Heart left ventricle (tissue), 16 donors: Measurements from ENCODE around the gene MED12L. TPM values are rescaled to one million over a fixed set of nuclear protein-coding genes. Genes with fewer than 3 reads are reported as not detected.

Source experiments
- ATAC-seq, 4 donors: fragments of 200-7000 bp; cut with Tn5 transposase; one replicate each; pipeline ENCODE4 v1.9.1; 2020 to 2022; ENCODE audit warnings: moderate library complexity in 4 of 4, mild to moderate bottlenecking in 3 of 4, moderate number of reproducible peaks in 1 of 4
- DNase-seq, 5 donors: peaks; one replicate each; pipeline ENCODE4 v3.0.0-alpha.2; 2020
- H3K27ac ChIP-seq, 12 donors: fragments of 200-600 bp; sonication (generic) in 4 of 12; one replicate each; pipeline versions ENCODE4 v1.5.0 to v1.8.0; 2016 to 2022; ENCODE audit warnings: mild to moderate bottlenecking in 2 of 12
- H3K27me3 ChIP-seq, 9 donors: fragments of 200-600 bp; sonication (generic) in 2 of 9; one replicate each; pipeline versions ENCODE4 v1.5.1 to v1.8.0; 2016 to 2022; ENCODE audit warnings: mild to moderate bottlenecking in 3 of 9
- H3K36me3 ChIP-seq, 9 donors: fragments of 200-600 bp; sonication (generic) in 2 of 9; one replicate each; pipeline versions ENCODE4 v1.5.0 to v1.8.0; 2018 to 2022; ENCODE audit warnings: mild to moderate bottlenecking in 2 of 9
- H3K4me1 ChIP-seq, 12 donors: fragments of 200-600 bp; sonication (generic) in 4 of 12; one replicate each; pipeline versions ENCODE4 v1.5.0 to v1.8.0; 2016 to 2022; ENCODE audit warnings: mild to moderate bottlenecking in 3 of 12
- H3K4me3 ChIP-seq, 12 donors: fragments of 200-600 bp; sonication (generic) in 4 of 12; one replicate each; pipeline versions ENCODE4 v1.5.0 to v1.8.0; 2017 to 2022; ENCODE audit warnings: mild to moderate bottlenecking in 9 of 12, moderate library complexity in 4 of 12
- H3K9me3 ChIP-seq, 12 donors: fragments of 200-600 bp; sonication (generic) in 4 of 12; one replicate each; pipeline versions ENCODE4 v1.5.0 to v1.8.0; 2016 to 2022; ENCODE audit warnings: mild to moderate bottlenecking in 1 of 12
- POLR2A ChIP-seq, 2 donors: fragments of 450-650 bp; IDR thresholded peaks; one replicate each; pipeline ENCODE4 v1.6.1; 2017; ENCODE audit warnings: antibody characterized with exemption in 2 of 2, mild to moderate bottlenecking in 2 of 2, moderate library complexity in 2 of 2
- WGBS, 4 donors: extraction: QIAGEN DNeasy Blood & Tissue Kit in 2 of 4; methylation state at CpG; one replicate each; pipeline versions ENCODE4 v1.1.5 to v1.1.7; 2013 to 2018; 5-methylcytosine and 5-hydroxymethylcytosine counted together
- intact Hi-C, 10 donors: fragments of 100-400 bp; cut with DNase I; formaldehyde crosslinking; loops; one replicate each; pipeline versions ENCODE4 v1.11.1 to v1.14.2; 2022
- polyA plus RNA-seq, 2 donors: library from polyadenylated mRNA; stranded (reverse); fragments of 200-250 nt; gene quantifications; one replicate each; pipeline ENCODE4 v1.2.3, GENCODE V29; 2013
- total RNA-seq, 9 donors: library from RNA; depleted of rRNA in 2 of 9; stranded (reverse); fragments of >200 nt in 2 of 9; fragmentation: NEBNext Ultra II Directional in 3 of 9; extraction: Animal tissue kit (Norgen Biotek cat#: 25700) in 3 of 9; gene quantifications; one replicate each; pipeline versions ENCODE4 v1.1.0 to v1.2.4, GENCODE V29; 2016 to 2023
- TF ChIP-seq, protein P1 (sequence below), 12 donors: fragments of 200-600 bp; sonication (generic) in 4 of 12; IDR thresholded peaks; one replicate each; pipeline versions ENCODE4 v1.5.0 to v1.8.0; 2018 to 2022; ENCODE audit warnings: antibody characterized with exemption in 12 of 12, mild to moderate bottlenecking in 5 of 12
- donor health status: ischemic (EF 13 %, LVEDD 7.1; RV severe dilation, severe dysfunction).
- donor health status: healthy with polysubstance abuse.
- donor health status: DM: no; HTN: yes; CAD: no.
- donor health status: DM: no; HTN: no; CAD: no.
- donor health status: ischemic (EF 25% LVEDD 6.9; RV normal size, moderate dysfunction).
- donor health status: ischemic (EF 25% LVEDD 5.7; RV mildly dilated, moderate dysfunction).
- donor health status: healthy.
- donor health status: DM: yes; HTN: yes; CAD: no.
- donor health status: ischemic (EF 35%, LVEDD 5.7; RV mildly dilated, moderate dysfunction).
- donor health status: nonischemic (EF 11% LVEDD 7.7; RV severe dilation, severe dysfunction).
- donor health status: DM: yes; HTN: yes; CAD: no.
- donor health status: PGD.
- donor health status: ischemic (EF 29% LVEDD 5.4; RV normal size, mild dysfunction).
- donor health status: nonischemic (EF 23%, LVEDD 6.1; RV moderate dilation, normal function).

MED12L gene
- total and polyA plus RNA-seq, 11 donors: 0.06 to 2.1 (median 0.39) TPM

DNA sequence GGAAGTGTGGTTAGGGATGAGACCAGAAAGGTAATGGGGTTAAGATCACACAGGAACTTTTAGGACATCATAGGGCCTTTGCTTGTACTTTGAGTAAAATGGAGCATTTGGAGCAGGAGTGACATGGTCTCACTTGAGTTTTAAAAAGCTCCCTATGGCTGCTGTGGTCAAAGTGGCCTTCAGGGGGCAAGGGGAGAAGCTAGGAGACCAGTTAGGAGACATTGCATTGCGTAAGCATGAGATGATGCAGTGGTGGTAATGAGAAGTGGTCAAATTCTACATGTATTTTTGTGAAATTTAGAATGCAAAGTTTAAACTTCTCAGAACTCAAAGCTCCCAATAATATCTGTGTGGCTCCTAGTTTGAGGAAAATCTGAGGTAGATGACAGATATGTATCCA, 27.9 kb downstream of the MED12L start:
- Histone ChIP-seq H3K4me1 (no peaks in the 10 kb centered on the region), H3K36me3 (no peaks in the 10 kb centered on the region), H3K27me3 (no peaks in the 10 kb centered on the region), H3K27ac (no peak overlapping the region), H3K9me3 (no peaks in the 10 kb centered on the region), H3K4me3 (no peak overlapping the region)
- no peak for DNase-seq
- 88 to 95% (median 89%) methylated on average over 1 of the region's 1 CpG for WGBS, 4 donors
- intact Hi-C loops: no loop called here
- no peak for ATAC-seq
- TF ChIP-seq POLR2A (IDR thresholded peaks at IDR 0.05): no peak
- TF ChIP-seq, protein P1, sequence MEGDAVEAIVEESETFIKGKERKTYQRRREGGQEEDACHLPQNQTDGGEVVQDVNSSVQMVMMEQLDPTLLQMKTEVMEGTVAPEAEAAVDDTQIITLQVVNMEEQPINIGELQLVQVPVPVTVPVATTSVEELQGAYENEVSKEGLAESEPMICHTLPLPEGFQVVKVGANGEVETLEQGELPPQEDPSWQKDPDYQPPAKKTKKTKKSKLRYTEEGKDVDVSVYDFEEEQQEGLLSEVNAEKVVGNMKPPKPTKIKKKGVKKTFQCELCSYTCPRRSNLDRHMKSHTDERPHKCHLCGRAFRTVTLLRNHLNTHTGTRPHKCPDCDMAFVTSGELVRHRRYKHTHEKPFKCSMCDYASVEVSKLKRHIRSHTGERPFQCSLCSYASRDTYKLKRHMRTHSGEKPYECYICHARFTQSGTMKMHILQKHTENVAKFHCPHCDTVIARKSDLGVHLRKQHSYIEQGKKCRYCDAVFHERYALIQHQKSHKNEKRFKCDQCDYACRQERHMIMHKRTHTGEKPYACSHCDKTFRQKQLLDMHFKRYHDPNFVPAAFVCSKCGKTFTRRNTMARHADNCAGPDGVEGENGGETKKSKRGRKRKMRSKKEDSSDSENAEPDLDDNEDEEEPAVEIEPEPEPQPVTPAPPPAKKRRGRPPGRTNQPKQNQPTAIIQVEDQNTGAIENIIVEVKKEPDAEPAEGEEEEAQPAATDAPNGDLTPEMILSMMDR (IDR thresholded peaks at IDR 0.05): no peak

GRCh38 chr3:151117047-151117446, 31.6 kb downstream of the MED12L start:
- Histone ChIP-seq H3K27me3 (no peaks in the 10 kb centered on the region), H3K4me3 (no peak overlapping the region), H3K27ac (no peak overlapping the region), H3K36me3 (no peaks in the 10 kb centered on the region), H3K4me1 (no peaks in the 10 kb centered on the region), H3K9me3 (no peaks in the 10 kb centered on the region)
- intact Hi-C loops: no loop called here
- ATAC-seq (no peak), DNase-seq (no peak)
- TF ChIP-seq POLR2A (IDR thresholded peaks at IDR 0.05): no peak
- TF ChIP-seq, protein P1 (IDR thresholded peaks at IDR 0.05): no peak
- WGBS, 4 donors: 93 to 96% (median 94%) methylated on average over 4 of the region's 4 CpGs

- DNase-seq: no peak
- Histone ChIP-seq H3K27ac (no peak overlapping the region), H3K36me3 (no peaks in the 10 kb centered on the region), H3K27me3 (no peaks in the 10 kb centered on the region), H3K9me3 (no peaks in the 10 kb centered on the region), H3K4me3 (no peak overlapping the region), H3K4me1 (no peaks in the 10 kb centered on the region)
- 88 to 94% (median 91%) methylated on average over 2 of the region's 2 CpGs for WGBS, 4 donors
- ATAC-seq: no peak
- no peak for TF ChIP-seq POLR2A (IDR thresholded peaks at IDR 0.05)
- TF ChIP-seq, protein P1 (IDR thresholded peaks at IDR 0.05): no peak
- intact Hi-C loops: no loop called here
These were observed 33.7 kb downstream of the MED12L start for GRCh38 chr3:151119188-151119587.

DNA sequence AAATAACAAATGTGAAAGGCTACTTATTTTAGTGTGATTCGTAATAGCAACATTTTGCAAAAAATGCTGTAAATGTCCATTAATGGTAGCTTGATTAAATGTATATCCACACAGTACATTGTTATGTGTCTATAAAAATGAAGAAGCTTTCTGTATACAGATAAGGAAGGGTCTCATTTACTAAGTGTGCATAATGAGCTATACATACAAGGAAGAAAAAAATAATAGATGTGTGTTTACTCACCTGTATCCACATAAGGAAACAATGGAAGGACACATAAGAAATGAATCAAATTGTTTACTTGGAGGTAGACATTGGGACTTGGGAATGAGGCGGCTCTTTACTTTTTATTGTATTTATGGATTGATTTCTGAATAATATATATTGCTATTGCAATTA, 34.9 kb downstream of the MED12L start:
- ATAC-seq (no peak), DNase-seq (no peak)
- TF ChIP-seq, protein P1 (IDR thresholded peaks at IDR 0.05): no peak
- TF ChIP-seq POLR2A (IDR thresholded peaks at IDR 0.05): no peak
- 95 to 96% (median 95%) methylated on average over 2 of the region's 2 CpGs for WGBS, 4 donors
- intact Hi-C loops: no loop called here
- H3K4me3 ChIP-seq: no peak overlapping the region
- no peaks in the 10 kb centered on the region for H3K9me3 ChIP-seq
- no peaks in the 10 kb centered on the region for H3K36me3 ChIP-seq
- no peaks in the 10 kb centered on the region for H3K27me3 ChIP-seq
- H3K27ac ChIP-seq: no peak overlapping the region
- no peaks in the 10 kb centered on the region for H3K4me1 ChIP-seq
